ENCODE data around the gene RAD23B.

RAD23B gene

DNA sequence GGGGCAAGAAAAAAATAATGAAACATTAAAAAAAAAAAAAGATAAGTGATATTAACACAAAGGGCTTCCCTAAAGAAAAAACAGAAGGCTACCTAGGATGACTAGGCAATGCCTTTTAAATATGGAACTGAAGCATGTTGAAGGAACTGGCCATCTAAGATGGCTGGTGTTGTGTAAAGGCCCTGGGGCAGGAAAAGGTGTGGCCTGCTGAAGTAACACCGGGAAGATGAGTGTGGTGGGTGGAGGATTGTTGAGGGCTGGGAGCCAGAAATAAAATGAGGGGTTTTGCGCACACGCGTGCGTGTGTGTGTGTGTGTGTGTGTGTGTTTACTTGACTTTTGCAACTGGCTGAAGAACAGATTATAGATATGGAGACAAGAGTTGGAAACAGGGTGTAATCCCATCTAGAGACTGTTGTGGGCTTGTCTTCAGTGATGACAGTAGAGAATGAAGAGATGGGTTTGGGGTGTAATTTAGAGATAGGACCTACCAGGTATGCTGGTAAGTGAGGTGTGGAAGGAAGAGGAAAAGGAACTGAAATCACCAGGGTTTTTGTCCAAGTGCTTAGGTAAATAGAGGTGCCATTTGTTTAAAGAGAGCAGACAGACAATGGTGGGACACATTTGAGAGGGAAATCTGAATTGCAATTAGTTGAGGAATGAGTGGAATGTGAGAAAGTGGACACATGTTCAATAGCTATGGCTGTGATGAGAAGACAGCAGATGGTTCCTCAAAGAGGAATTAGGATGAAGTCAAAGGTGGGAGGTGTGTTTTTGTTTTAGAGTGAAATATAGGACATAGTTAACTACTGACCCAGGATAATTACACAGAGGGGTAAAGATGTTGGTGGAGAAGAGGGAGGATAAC, 33.9 kb downstream of the RAD23B start:
- Mint-ChIP-seq H3K36me3 (peaks cover 64% of the 10 kb centered on the region), H3K9me3 (no peaks in the 10 kb centered on the region), H3K27me3 (no peaks in the 10 kb centered on the region), H3K4me1 (peaks cover 40% of the 10 kb centered on the region), H3K27ac (peak overlapping the region; percentile 43), H3K4me3 (no peak overlapping the region)
- no peak for DNase-seq
- CTCF ChIA-PET, result no interaction called here

DNA sequence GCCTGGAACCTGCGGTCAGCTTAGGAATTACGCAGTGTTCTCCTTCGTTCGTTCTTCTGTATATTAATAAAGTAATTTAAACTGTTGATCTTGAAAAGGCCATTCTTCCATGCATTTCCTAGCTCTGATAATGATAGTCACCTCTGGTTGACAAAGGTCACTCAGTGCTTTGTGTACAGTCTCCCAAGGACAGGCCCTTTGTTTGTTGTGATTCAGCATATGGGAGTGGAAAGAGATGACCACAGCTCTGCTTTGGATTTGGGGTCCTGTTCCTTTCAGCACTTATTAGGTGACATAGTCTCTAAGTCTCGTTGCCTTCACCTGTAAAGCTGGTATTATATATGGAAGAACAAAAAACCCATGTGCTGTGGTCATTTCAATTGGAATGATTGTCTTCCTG, 39.6 kb downstream of the RAD23B start:
- DNase-seq, result no peak
- H3K27ac Mint-ChIP-seq, result no peak overlapping the region

DNA sequence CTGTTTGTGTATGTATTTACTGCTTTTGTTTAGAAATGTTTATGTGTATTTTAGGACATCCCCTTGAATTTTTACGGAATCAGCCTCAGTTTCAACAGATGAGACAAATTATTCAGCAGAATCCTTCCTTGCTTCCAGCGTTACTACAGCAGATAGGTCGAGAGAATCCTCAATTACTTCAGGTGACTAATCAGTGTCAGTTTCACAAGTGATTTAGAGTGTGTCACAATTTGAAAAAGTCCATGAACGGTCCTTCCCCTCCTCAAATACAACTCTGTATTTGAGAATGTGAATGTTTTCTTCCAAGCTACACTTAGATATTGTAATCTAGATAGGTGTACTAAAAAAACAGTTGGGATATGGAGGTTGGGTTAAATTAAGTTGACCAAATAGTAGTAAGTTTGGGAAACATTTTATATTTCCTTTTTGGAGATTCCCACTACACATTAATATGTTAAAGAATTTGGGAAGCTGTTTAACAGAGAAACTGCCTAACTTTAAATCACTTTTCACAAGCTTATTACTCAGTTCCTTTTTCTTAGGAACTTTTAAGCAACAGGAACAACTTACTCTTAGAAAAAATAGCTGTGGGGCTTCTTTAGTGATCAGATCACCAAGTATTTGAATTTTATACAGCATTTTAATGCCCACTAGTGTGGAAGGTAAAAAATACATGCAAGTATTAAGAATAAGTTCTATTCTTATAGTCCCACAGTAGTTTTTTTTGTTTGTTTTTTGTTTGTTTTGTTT, 40.9 kb downstream of the RAD23B start:
- Mint-ChIP-seq H3K4me1 (peaks cover 2% of the 10 kb centered on the region), H3K27ac (no peak overlapping the region), H3K9me3 (peaks cover 3% of the 10 kb centered on the region), H3K4me3 (no peak overlapping the region), H3K36me3 (peaks cover 60% of the 10 kb centered on the region), H3K27me3 (no peaks in the 10 kb centered on the region)
- DNase-seq, result no peak
- CTCF ChIA-PET, result interaction anchor here (0.7 to 1.3 kb wide), 2 partner anchors 12 to 17 kb away, joined by 3 to 4 read pairs; no protein-coding TSS in a partner anchor

More for the DNA sequence above, 39.6 kb downstream of the RAD23B start:
- Mint-ChIP-seq H3K4me3 (no peak overlapping the region), H3K4me1 (peaks cover 9% of the 10 kb centered on the region), H3K36me3 (peaks cover 57% of the 10 kb centered on the region), H3K27me3 (no peaks in the 10 kb centered on the region), H3K9me3 (peaks cover 3% of the 10 kb centered on the region)
- CTCF ChIA-PET, result interaction anchor here (1.3 kb wide), 1 partner anchor 19 kb away, joined by 4 read pairs; no protein-coding TSS in a partner anchor

DNA sequence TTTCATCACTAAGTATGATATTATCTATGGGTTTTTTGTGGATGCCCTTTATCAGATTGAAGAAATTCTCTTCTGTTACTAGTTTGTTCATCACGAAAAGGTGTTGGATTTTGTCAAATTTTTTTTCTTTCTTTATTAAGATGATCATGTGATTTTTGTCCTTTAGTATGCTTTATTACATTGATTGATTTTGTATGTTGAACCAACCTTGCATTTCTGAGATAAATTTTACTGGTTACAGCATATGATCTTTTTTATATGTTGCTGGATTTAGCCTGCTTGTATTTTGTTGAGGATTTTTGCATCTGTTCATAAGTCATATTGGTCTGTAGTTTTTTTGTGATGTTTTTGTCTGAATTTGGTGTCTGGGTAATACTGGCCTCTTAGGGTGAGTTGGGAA, 42.8 kb downstream of the RAD23B start:
- Mint-ChIP-seq H3K27me3 (no peaks in the 10 kb centered on the region), H3K27ac (peak overlapping the region; percentile 63), H3K9me3 (peaks cover 3% of the 10 kb centered on the region), H3K4me1 (peaks cover 2% of the 10 kb centered on the region), H3K4me3 (no peak overlapping the region), H3K36me3 (peaks cover 63% of the 10 kb centered on the region)
- no peak for DNase-seq
- CTCF ChIA-PET, result no interaction called here

DNA sequence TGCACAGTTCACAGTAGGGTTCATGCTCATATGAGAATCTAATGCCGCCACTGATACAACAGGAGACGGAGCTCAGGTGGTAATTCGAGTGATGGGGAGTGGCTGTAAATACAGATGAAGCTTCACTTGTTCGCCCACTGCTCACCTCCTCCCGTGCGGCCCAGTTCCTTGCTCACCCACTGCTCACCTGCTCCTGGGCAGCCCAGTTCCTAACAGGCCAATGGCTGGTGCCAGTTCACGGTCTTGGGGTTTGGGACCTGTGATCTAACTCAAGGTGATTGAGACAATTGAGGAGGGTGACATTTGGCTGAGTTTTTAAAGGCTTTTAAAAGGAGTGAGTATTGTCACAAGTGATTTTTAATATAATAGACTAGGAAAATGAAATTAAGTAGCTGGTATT, 45.4 kb downstream of the RAD23B start:
- CTCF ChIA-PET, result interaction anchor here (0.9 kb wide), 1 partner anchor 13 kb away, joined by 3 read pairs; no protein-coding TSS in a partner anchor

DNA sequence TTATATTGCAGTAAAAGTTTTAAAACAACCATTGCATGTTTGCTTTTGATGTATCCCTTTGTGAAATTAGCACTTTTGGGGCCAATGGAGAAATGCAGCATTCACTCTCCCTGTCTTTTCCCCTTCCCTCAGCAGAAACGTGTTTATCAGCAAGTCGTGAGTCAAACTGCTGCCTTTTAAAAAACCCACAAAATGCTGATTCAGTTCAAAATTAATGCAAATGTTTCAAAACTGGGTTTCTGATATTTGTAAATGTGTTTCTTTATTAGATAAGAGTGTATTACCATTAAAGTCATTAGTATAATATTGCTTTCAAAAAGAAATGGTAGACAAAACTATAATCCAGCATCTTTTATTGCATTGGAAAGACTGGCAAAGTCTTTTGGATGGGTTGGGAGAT, 47.3 kb downstream of the RAD23B start:
- Mint-ChIP-seq H3K4me3 (no peak overlapping the region), H3K4me1 (peaks cover 2% of the 10 kb centered on the region), H3K36me3 (peaks cover 78% of the 10 kb centered on the region), H3K9me3 (peaks cover 3% of the 10 kb centered on the region), H3K27ac (no peak overlapping the region), H3K27me3 (no peaks in the 10 kb centered on the region)
- no peak for DNase-seq
- CTCF ChIA-PET, result interaction anchor here (1.1 kb wide), 1 partner anchor 11 kb away, joined by 4 read pairs; no protein-coding TSS in a partner anchor

More for the DNA sequence above, 45.4 kb downstream of the RAD23B start:
- peaks cover 2% of the 10 kb centered on the region for H3K4me1 Mint-ChIP-seq
- peaks cover 78% of the 10 kb centered on the region for H3K36me3 Mint-ChIP-seq
- peaks cover 3% of the 10 kb centered on the region for H3K9me3 Mint-ChIP-seq
- no peak overlapping the region for H3K27ac Mint-ChIP-seq
- no peak for DNase-seq
- H3K27me3 Mint-ChIP-seq, result no peaks in the 10 kb centered on the region
- no peak overlapping the region for H3K4me3 Mint-ChIP-seq

DNA sequence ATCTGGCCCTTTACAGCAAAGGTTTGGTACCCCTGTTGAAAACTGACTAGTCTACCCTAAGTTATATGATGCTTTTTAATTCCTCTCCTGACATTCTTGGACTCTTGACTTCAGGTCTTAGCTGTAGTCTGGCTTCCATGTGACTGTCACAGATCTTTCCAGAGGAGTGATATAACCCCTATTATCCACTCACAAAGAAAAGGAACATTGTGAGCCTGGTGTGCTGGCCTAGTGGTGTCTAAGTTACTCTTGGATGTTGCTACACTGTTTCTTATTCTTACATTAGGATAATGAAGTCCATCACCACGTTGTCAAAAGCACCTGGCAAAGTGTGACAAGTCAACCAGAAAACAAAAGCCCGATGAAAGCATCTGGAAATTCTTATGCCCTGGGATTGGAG, 49.8 kb downstream of the RAD23B start:
- DNase-seq, result no peak
- Mint-ChIP-seq H3K9me3 (no peaks in the 10 kb centered on the region), H3K27me3 (no peaks in the 10 kb centered on the region), H3K27ac (no peak overlapping the region), H3K4me1 (no peaks in the 10 kb centered on the region), H3K4me3 (no peak overlapping the region), H3K36me3 (peaks cover 63% of the 10 kb centered on the region)
- CTCF ChIA-PET, result no interaction called here

DNA sequence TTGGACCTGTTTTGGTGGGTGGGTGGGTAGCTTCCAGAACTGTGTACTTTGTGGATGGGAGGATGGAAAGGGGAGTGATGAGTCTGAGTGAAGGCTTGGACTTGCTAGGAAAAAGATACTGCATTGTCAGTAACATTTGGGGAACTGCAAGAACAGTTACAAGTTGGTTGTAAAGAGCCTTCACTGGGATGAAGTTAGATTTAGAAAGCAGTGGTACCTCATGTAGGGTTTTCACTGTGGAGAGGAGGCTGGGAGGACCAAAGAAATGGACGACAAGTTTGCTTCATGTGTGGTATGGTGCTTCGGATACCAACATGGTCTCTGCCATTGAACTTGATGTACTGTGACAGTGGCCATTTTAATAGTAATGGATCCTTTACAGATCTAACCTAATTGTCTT, 50.3 kb downstream of the RAD23B start:
- H3K9me3 Mint-ChIP-seq, result no peaks in the 10 kb centered on the region
- H3K27ac Mint-ChIP-seq, result no peak overlapping the region
- no peak overlapping the region for H3K4me3 Mint-ChIP-seq
- no peaks in the 10 kb centered on the region for H3K4me1 Mint-ChIP-seq
- DNase-seq, result no peak
- H3K36me3 Mint-ChIP-seq, result peaks cover 58% of the 10 kb centered on the region
- no peaks in the 10 kb centered on the region for H3K27me3 Mint-ChIP-seq
- CTCF ChIA-PET, result no interaction called here

DNA sequence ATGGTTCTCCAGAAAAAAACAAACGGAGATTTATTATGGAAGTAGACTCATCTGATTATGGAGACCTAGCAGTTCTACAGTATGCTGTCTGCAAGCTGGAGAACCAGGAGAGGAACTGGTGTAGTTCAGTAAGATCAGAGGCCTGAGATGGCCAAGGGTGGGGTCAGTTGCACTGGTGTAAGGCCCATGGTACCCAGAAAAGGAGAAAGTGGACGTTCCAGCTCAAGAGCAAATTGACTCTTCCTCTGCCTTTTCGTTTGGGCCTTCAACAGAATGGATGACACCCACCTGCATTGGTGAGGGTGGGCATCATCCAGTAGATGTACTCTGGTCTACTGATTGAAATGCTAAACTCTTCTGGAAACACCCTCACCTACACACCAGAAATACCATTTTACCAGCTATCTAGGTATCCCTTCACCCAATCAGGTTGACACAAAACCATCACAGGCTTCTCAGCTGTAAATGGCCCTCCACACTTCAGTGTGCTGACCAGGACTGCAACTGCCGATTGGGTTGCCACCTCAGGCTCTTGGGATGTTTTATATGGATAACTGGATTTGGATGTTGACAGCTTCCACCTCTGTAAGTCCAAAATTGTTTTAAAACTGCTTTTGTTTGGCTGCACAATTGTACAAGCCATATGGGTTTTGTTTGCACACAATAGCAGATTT, 51.2 kb downstream of the RAD23B start:
- Mint-ChIP-seq H3K4me3 (no peak overlapping the region), H3K27ac (no peak overlapping the region), H3K27me3 (no peaks in the 10 kb centered on the region), H3K9me3 (no peaks in the 10 kb centered on the region), H3K4me1 (no peaks in the 10 kb centered on the region), H3K36me3 (peaks cover 53% of the 10 kb centered on the region)
- CTCF ChIA-PET, result no interaction called here
- no peak for DNase-seq

DNA sequence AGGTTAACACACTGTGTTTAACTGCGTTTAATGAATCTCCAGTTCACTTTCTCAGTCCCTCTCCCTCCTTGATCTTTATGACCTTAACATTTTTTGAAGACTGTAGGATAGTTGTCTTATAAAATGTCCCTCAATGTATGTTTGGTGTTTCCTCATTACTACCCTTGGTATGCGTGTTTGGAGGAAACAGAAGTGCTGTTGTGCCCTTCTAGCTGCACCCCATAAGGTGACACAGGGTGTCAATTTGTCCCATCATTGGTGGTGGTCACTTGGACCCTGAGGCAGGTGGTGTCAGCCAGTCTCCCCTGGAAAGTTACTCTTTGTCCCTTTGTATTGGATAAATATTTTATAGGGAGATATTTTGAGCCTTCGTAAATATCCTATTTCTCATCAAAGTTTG, 52.3 kb downstream of the RAD23B start:
- no peak for DNase-seq
- no peak overlapping the region for H3K27ac Mint-ChIP-seq

DNA sequence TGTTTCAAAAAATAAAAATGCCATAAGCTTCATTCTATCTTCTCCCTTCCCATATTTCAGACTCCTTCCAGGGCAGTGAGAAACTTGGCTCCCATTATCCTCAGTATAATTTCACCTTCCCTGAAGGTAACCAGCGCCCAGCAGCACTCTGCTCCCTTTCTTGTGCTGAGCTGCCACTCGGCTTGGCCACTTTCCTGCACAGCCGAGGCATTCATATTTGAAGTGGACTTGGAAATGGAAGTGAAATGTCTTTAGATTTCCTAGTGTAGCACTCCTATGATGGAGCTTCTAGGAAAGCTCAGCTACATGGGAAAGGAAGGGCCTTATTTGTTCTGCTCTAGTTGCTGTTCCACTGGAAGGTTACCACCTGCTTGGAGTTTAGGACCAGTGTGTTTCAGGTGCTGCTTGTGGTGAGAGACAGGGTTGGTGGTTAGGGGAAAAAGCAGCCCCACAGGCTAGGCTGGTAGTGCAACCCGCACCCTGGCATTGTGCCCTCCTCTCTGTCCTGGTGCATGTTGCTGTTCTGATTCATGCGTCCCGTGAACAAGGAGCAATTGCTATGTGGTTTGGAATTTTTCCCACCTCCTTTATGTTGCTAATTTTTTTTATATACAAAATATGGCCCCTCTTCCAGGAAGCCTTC, 53.8 kb downstream of the RAD23B start:
- Mint-ChIP-seq H3K4me3 (no peak overlapping the region), H3K27ac (no peak overlapping the region), H3K27me3 (no peaks in the 10 kb centered on the region), H3K4me1 (peaks cover 2% of the 10 kb centered on the region), H3K9me3 (no peaks in the 10 kb centered on the region), H3K36me3 (peaks cover 34% of the 10 kb centered on the region)
- no peak for DNase-seq
- CTCF ChIA-PET, result interaction anchor here (1.1 kb wide), 1 partner anchor 174 kb away, joined by 3 read pairs; no protein-coding TSS in a partner anchor

More for the DNA sequence above, 52.3 kb downstream of the RAD23B start:
- H3K27me3 Mint-ChIP-seq, result no peaks in the 10 kb centered on the region
- CTCF ChIA-PET, result no interaction called here
- no peak overlapping the region for H3K4me3 Mint-ChIP-seq
- H3K36me3 Mint-ChIP-seq, result peaks cover 49% of the 10 kb centered on the region
- H3K4me1 Mint-ChIP-seq, result no peaks in the 10 kb centered on the region
- no peaks in the 10 kb centered on the region for H3K9me3 Mint-ChIP-seq

DNA sequence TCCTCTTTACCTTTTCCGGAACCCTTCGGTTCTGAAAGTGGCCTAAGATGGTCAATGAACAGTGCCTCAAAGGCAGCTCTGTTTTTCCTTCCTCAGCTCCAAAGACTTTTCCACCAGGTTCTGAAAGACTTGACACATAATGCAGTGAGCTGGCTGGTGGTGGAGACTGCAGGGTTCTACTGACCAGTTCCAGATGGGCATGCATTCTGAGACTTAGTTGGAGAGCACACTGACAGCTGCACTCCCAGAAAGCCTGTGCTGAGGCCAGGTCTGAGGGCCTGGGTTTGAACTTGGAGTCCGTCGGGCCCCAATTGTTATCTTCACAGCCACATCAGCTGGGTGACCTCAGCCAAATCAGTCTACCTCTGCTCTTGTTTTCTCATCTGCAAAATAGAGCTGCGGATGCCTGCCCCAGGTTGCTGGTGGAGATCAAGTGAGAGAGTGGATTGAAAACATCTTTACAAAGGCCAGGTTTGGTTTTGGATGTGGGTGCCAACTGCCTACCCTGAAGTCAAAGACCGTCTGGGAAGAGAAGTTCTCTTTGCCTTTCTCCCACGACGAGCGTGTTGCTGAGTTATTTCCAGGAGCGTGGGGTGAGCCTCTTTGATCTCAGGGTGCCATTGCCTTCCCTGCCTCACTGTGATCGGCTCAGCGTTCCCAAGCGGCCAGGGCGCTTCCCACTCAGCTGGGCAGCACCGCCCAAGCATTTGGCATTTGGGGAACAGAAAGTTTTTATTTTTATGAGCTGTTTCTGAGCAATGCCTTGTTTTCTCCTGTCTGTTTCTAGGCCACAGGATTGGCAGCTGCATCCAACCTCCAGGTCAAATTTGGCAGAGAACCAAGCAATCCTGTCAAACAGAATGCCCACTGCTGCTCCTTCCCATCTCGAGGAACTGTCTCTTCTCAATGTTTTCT, 54.9 kb downstream of the RAD23B start:
- H3K9me3 Mint-ChIP-seq, result no peaks in the 10 kb centered on the region
- no peak overlapping the region for H3K4me3 Mint-ChIP-seq
- peaks cover 24% of the 10 kb centered on the region for H3K36me3 Mint-ChIP-seq
- peaks cover 2% of the 10 kb centered on the region for H3K4me1 Mint-ChIP-seq
- H3K27ac Mint-ChIP-seq, result no peak overlapping the region
- CTCF ChIA-PET, result interaction anchor here (1.3 to 1.8 kb wide), 2 partner anchors 55 to 56 kb away, joined by 3 to 5 read pairs; partner anchors contain the start of gene RAD23B
- no peak for DNase-seq
- no peaks in the 10 kb centered on the region for H3K27me3 Mint-ChIP-seq

Data from activated naive CD4-positive, alpha-beta T cell treated with anti-CD3 and anti-CD28 coated beads, Interleukin-2, amount 10 ng/mL, durations not matched to agents 7 days and 5 days (primary cell).